ENCODE results near the gene TNFRSF6B. TPM values are rescaled to one million over a fixed set of nuclear protein-coding genes. Genes with fewer than 3 reads are reported as not detected.
A peak's percentile ranks its signal among the peaks of the same experiment; 100 is the strongest.

Gene TNFRSF6B
- total and polyA plus RNA-seq, 4 donors, result 1.6 to 195 (median 32.7) TPM

DNA sequence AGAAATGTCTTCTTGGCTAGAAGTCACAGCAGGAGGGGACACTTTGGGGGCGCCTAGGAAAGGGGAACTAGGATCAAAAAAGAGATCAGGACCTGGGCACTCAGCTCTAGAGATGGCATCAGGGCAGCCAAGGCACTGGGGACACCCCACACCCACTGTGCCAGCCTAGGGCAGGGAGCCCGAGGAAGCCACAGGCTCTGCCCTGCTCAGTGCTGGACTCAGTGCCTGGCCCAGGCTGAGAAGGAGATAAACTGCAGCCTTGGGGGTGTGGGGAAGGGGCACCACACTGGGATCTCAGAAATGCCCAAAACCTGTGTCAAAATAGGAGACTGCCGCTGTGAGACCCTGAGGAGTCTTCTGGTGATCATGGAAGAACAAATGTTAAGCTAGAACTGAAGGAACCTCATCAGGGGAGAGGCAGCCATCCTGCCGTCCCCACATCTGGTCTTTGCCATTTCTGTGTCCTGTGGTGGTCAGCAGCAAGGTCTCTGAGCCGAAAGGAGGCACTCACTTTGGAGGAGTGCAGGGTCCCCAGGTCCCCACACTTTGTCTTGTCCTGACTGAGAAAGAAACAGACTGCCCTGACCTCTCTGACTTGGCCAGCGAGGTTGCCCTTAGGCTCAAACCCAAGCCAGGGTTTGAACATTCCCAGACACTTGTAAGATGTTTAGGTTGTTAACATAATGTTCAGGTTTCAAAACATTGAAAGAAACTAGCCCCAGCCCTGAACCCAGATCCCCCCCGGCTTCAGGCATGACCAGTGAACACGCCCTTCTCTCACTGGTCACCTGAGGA is 9.0 kb downstream of the TNFRSF6B start:
- ATAC-seq (ENCODE audit: insufficient read depth, low FRiP score) (no peak), DNase-seq (no peak)
- no peak overlapping the region for H3K9ac ChIP-seq (ENCODE audit: insufficient read depth in 1 of 2, low read length in 2 of 2)
- no peak overlapping the region for H3K27ac ChIP-seq (ENCODE audit: low read depth in 1 of 2, low read length in 1 of 2)
- peaks cover 0 to 16% (median 8%) of the 10 kb centered on the region in 5 donors for H3K4me1 ChIP-seq (ENCODE audit: control insufficient read depth in 5 of 5, insufficient read depth in 5 of 5, low read length in 5 of 5)
- 94% methylated on average over 8 of the region's 8 CpGs for WGBS, 2 donors
- TF ChIP-seq, protein P1, sequence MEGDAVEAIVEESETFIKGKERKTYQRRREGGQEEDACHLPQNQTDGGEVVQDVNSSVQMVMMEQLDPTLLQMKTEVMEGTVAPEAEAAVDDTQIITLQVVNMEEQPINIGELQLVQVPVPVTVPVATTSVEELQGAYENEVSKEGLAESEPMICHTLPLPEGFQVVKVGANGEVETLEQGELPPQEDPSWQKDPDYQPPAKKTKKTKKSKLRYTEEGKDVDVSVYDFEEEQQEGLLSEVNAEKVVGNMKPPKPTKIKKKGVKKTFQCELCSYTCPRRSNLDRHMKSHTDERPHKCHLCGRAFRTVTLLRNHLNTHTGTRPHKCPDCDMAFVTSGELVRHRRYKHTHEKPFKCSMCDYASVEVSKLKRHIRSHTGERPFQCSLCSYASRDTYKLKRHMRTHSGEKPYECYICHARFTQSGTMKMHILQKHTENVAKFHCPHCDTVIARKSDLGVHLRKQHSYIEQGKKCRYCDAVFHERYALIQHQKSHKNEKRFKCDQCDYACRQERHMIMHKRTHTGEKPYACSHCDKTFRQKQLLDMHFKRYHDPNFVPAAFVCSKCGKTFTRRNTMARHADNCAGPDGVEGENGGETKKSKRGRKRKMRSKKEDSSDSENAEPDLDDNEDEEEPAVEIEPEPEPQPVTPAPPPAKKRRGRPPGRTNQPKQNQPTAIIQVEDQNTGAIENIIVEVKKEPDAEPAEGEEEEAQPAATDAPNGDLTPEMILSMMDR (IDR thresholded peaks at IDR 0.05; ENCODE audit: control extremely low read depth, extremely low read depth), result no peak
- no peaks in the 10 kb centered on the region for H3K27me3 ChIP-seq (ENCODE audit: control insufficient read depth in 3 of 3, insufficient read depth in 3 of 3, low read length in 2 of 3)
- no peaks in the 10 kb centered on the region for H3K9me3 ChIP-seq (ENCODE audit: control insufficient read depth in 4 of 4, insufficient read depth in 3 of 4, low read length in 3 of 4)
- no peak overlapping the region for H3K4me3 ChIP-seq
- peaks cover 0 to 30% (median 13%) of the 10 kb centered on the region in 4 donors for H3K36me3 ChIP-seq (ENCODE audit: control insufficient read depth in 4 of 4, insufficient read depth in 4 of 4, low read length in 4 of 4)

DNA sequence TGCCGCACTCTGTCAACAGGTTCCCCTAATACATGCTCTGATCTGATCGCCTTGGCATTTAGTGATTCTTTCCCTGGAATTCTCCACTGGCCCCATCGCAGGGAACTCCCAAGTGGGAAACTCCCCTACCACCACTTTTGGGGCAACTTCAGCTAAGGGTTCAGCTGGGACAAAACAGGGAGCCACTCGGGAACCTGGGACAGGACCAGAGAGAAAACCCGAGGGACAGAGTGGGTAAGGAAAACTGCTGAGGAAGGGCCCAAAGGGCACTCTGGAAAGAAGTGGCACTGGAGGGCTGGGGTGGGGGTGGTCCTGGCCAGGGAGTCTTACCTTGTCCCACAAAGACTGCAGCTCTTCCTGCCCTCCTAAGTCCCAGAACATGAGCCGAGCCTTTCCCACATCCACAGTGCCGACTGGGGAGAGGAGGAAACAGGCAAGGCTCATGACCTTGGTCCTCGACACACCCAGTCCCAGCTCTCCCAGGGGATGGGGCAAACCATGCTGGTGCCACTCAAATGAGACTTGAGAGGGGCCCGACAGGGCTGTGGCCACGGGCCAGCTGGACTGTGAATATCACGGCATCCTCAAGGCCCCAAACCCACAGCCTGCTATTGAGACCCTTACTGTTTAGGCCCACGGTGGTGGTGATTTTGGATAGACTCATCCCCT is 9.7 kb downstream of the TNFRSF6B start:
- DNase-seq, result no peak
- peak overlapping the region in 1 of 2 donors; percentile 68 for H3K9ac ChIP-seq (ENCODE audit: insufficient read depth in 1 of 2, low read length in 2 of 2)
- no peaks in the 10 kb centered on the region for H3K9me3 ChIP-seq (ENCODE audit: control insufficient read depth in 4 of 4, insufficient read depth in 3 of 4, low read length in 3 of 4)
- peaks cover under 1 to 33% (median 13%) of the 10 kb centered on the region in 4 donors for H3K36me3 ChIP-seq (ENCODE audit: control insufficient read depth in 4 of 4, insufficient read depth in 4 of 4, low read length in 4 of 4)
- H3K4me3 ChIP-seq, result peak overlapping the region; percentile 94
- ATAC-seq (ENCODE audit: insufficient read depth, low FRiP score), result no peak
- peaks cover 0 to 16% (median 8%) of the 10 kb centered on the region in 5 donors for H3K4me1 ChIP-seq (ENCODE audit: control insufficient read depth in 5 of 5, insufficient read depth in 5 of 5, low read length in 5 of 5)
- WGBS, 2 donors, result 80 to 92% methylated on average over 12 of the region's 12 CpGs
- H3K27me3 ChIP-seq (ENCODE audit: control insufficient read depth in 3 of 3, insufficient read depth in 3 of 3, low read length in 2 of 3), result no peaks in the 10 kb centered on the region
- TF ChIP-seq, protein P1 (IDR thresholded peaks at IDR 0.05; ENCODE audit: control extremely low read depth, extremely low read depth), result no peak
- peak overlapping the region; percentile 94 to 95 for H3K27ac ChIP-seq (ENCODE audit: low read depth in 1 of 2, low read length in 1 of 2)

DNA sequence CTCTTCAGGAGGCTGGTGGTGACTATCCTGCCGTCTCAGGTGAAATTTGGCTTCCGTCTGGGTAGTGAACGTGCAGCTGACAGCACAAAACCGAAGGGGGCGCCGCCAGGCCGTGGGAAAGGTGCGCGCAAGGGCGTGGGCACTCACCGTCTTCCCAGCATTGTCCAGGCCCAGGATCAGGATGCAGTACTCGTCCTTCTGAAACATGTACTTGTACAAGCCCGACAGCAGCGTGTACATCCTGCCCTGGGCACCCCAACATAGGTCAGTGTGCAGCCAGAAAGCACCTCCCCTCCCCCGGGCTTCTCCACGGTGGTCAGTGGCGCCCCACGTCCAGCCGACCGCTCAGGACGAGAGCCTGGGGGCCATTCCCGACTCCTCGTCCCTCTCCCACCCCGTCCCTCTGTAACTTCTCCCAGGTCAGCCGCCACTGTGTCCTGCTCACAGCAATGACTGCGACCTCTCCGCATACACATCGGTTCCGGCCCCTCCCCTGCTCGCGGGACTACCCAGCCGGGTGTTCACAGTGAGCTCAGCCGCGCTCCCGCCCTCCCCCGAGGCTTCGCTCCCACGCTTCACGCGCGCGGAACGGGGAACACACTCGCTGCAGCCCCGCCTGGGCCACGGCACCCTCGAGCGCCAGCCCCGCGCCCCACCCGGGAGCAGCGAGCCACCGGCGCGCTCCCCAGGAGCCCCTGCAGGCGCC is 10.6 kb downstream of the TNFRSF6B start:
- Histone ChIP-seq H3K9ac (ENCODE audit: insufficient read depth in 1 of 2, low read length in 2 of 2) (peak overlapping the region; percentile 46 to 68), H3K27me3 (ENCODE audit: control insufficient read depth in 3 of 3, insufficient read depth in 3 of 3, low read length in 2 of 3) (no peaks in the 10 kb centered on the region), H3K27ac (ENCODE audit: low read depth in 1 of 2, low read length in 1 of 2) (peak overlapping the region; percentile 94 to 95), H3K36me3 (ENCODE audit: control insufficient read depth in 4 of 4, insufficient read depth in 4 of 4, low read length in 4 of 4) (peaks cover 4 to 36% (median 18%) of the 10 kb centered on the region in 4 donors), H3K4me3 (peak overlapping the region; percentile 94), H3K9me3 (ENCODE audit: control insufficient read depth in 4 of 4, insufficient read depth in 3 of 4, low read length in 3 of 4) (no peaks in the 10 kb centered on the region), H3K4me1 (ENCODE audit: control insufficient read depth in 5 of 5, insufficient read depth in 5 of 5, low read length in 5 of 5) (peaks cover 0 to 16% (median 8%) of the 10 kb centered on the region in 5 donors)
- TF ChIP-seq, protein P1 (IDR thresholded peaks at IDR 0.05; ENCODE audit: control extremely low read depth, extremely low read depth), result no peak
- 3 to 4% methylated on average over 56 of the region's 56 CpGs for WGBS, 2 donors
- DNase-seq, result no peak
- peak; percentile 44 for ATAC-seq (ENCODE audit: insufficient read depth, low FRiP score)
